ENCODE results near the gene RAI2.

RAI2 gene

GRCh38 chrX:17828171-17828570, 32.9 kb downstream of the RAI2 start:
- POLR2A ChIA-PET = no interaction called here
- TF ChIP-seq TRIM28 (IDR thresholded peaks at IDR 0.05; ENCODE audit: borderline replicate concordance, low read length) = no peak
- TF ChIP-seq ZNF248 (tag by site-specific recombination; IDR thresholded peaks at IDR 0.05) = no peak
- no peak for TF ChIP-seq ZNF157 (tag by site-specific recombination; IDR thresholded peaks at IDR 0.05)
- no peak for TF ChIP-seq ZNF701 (tag by site-specific recombination; IDR thresholded peaks at IDR 0.05)
- no peak for TF ChIP-seq ZXDB (tag by site-specific recombination; IDR thresholded peaks at IDR 0.05)
- no peak for TF ChIP-seq ZNF677 (tag by site-specific recombination; IDR thresholded peaks at IDR 0.05)
- no peak for TF ChIP-seq SP3 (tag by site-specific recombination; IDR thresholded peaks at IDR 0.05)
- no peak for TF ChIP-seq ZNF202 (tag by site-specific recombination; IDR thresholded peaks at IDR 0.05; ENCODE audit: borderline replicate concordance)
- TF ChIP-seq ZNF776 (tag by site-specific recombination; IDR thresholded peaks at IDR 0.05; ENCODE audit: borderline replicate concordance) = no peak
- no peak for TF ChIP-seq ZNF768 (tag by site-specific recombination; IDR thresholded peaks at IDR 0.05)
- Histone ChIP-seq H3K4me3 (ENCODE audit: low read depth, low read length) (no peak overlapping the region), H3K4me1 (ENCODE audit: control insufficient read depth, insufficient read depth, low read length) (no peaks in the 10 kb centered on the region), H3K9me3 (ENCODE audit: control insufficient read depth, insufficient read depth, low read depth, low read length) (no peaks in the 10 kb centered on the region), H3K36me3 (ENCODE audit: control insufficient read depth in 2 of 2, insufficient read depth in 1 of 2, low read length in 2 of 2) (no peaks in the 10 kb centered on the region), H3K27ac (ENCODE audit: extremely low read depth, low read depth, low read length) (no peak overlapping the region)
- CTCF ChIA-PET = interaction anchor here (1.4 kb wide), 1 partner anchor 16 kb away, joined by 6 read pairs; no protein-coding TSS in a partner anchor

DNA sequence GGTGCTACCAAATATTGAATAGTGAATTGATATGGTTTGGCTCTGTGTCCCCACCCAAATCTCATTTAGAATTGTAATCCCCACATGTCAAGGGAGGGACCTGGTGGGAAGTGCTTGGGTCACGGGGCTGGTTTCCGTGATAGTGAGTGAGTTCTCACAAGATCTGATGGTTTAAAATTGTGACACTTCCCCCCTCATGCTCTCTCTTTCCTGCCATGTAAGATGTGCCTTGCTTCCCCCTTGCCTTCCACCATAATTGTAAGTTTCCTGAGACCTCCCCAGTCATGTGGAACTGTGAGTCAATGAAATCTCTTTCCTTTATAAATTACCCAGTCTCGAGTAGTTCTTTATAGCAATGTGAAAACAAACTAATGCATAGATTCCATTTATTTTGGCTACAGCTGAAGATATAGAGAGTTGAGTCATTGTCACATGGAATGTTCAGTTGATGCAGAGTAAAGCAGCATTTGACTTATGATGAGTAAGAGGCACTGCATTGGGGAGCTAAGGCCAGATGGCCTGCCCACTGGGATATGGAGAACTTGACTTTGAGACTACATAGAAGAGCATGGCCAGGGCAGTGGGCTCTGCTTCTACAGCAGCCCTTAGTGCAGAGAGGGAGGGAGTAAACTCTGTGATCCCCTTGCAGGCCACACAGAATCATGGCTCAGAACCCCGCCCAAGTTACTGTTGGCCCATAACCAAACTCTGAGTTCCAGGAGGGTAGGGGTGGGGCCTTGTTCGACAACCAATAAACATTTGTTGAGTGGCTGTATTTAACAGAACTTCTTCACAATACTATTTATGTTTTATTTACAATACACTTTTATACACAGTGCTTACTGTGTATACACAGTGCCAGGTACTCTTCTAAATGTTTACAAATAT, 34.2 kb downstream of the RAI2 start:
- ChIA-PET POLR2A (no interaction called here), CTCF (no interaction called here)
- TF ChIP-seq ZNF701 (tag by site-specific recombination; IDR thresholded peaks at IDR 0.05) = peak; percentile 86
- TF ChIP-seq ZNF664 (tag by site-specific recombination; IDR thresholded peaks at IDR 0.05) = no peak
- peak; percentile 81 for TF ChIP-seq SETDB1 (IDR thresholded peaks at IDR 0.05; ENCODE audit: insufficient read length, low read length)
- TF ChIP-seq ZFP41 (tag by site-specific recombination; IDR thresholded peaks at IDR 0.05; ENCODE audit: borderline replicate concordance) = no peak
- TF ChIP-seq ZNF133 (tag by site-specific recombination; IDR thresholded peaks at IDR 0.05) = no peak
- no peak for TF ChIP-seq ZNF341 (tag by site-specific recombination; IDR thresholded peaks at IDR 0.05; ENCODE audit: low read depth)
- TF ChIP-seq ZNF426 (tag by site-specific recombination; IDR thresholded peaks at IDR 0.05) = no peak
- TF ChIP-seq, protein P1, sequence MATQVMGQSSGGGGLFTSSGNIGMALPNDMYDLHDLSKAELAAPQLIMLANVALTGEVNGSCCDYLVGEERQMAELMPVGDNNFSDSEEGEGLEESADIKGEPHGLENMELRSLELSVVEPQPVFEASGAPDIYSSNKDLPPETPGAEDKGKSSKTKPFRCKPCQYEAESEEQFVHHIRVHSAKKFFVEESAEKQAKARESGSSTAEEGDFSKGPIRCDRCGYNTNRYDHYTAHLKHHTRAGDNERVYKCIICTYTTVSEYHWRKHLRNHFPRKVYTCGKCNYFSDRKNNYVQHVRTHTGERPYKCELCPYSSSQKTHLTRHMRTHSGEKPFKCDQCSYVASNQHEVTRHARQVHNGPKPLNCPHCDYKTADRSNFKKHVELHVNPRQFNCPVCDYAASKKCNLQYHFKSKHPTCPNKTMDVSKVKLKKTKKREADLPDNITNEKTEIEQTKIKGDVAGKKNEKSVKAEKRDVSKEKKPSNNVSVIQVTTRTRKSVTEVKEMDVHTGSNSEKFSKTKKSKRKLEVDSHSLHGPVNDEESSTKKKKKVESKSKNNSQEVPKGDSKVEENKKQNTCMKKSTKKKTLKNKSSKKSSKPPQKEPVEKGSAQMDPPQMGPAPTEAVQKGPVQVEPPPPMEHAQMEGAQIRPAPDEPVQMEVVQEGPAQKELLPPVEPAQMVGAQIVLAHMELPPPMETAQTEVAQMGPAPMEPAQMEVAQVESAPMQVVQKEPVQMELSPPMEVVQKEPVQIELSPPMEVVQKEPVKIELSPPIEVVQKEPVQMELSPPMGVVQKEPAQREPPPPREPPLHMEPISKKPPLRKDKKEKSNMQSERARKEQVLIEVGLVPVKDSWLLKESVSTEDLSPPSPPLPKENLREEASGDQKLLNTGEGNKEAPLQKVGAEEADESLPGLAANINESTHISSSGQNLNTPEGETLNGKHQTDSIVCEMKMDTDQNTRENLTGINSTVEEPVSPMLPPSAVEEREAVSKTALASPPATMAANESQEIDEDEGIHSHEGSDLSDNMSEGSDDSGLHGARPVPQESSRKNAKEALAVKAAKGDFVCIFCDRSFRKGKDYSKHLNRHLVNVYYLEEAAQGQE (tag by site-specific recombination; IDR thresholded peaks at IDR 0.05) = no peak
- no peak for TF ChIP-seq ZNF335 (tag by site-specific recombination; conservative IDR thresholded peaks at IDR 0.05)
- TF ChIP-seq YY2 (tag by site-specific recombination; IDR thresholded peaks at IDR 0.05) = no peak
- Histone ChIP-seq H3K4me3 (ENCODE audit: low read depth, low read length) (no peak overlapping the region), H3K4me1 (ENCODE audit: control insufficient read depth, insufficient read depth, low read length) (no peaks in the 10 kb centered on the region), H3K36me3 (ENCODE audit: control insufficient read depth in 2 of 2, insufficient read depth in 1 of 2, low read length in 2 of 2) (no peaks in the 10 kb centered on the region), H3K9me3 (ENCODE audit: control insufficient read depth, insufficient read depth, low read depth, low read length) (no peaks in the 10 kb centered on the region), H3K27ac (ENCODE audit: extremely low read depth, low read depth, low read length) (no peak overlapping the region)

- Histone ChIP-seq H3K9me3 (ENCODE audit: control insufficient read depth, insufficient read depth, low read depth, low read length) (no peaks in the 10 kb centered on the region), H3K36me3 (ENCODE audit: control insufficient read depth in 2 of 2, insufficient read depth in 1 of 2, low read length in 2 of 2) (no peaks in the 10 kb centered on the region), H3K27ac (ENCODE audit: extremely low read depth, low read depth, low read length) (no peak overlapping the region), H3K4me1 (ENCODE audit: control insufficient read depth, insufficient read depth, low read length) (no peaks in the 10 kb centered on the region), H3K4me3 (ENCODE audit: low read depth, low read length) (no peak overlapping the region)
- ChIA-PET CTCF (no interaction called here), POLR2A (no interaction called here)
- TF ChIP-seq ZNF514 (tag by site-specific recombination; IDR thresholded peaks at IDR 0.05) = no peak
- no peak for TF ChIP-seq ZXDB (tag by site-specific recombination; IDR thresholded peaks at IDR 0.05)
- TF ChIP-seq ZBTB44 (tag by site-specific recombination; IDR thresholded peaks at IDR 0.05) = no peak
- no peak for TF ChIP-seq ZNF248 (tag by site-specific recombination; IDR thresholded peaks at IDR 0.05)
- TF ChIP-seq, protein P2, sequence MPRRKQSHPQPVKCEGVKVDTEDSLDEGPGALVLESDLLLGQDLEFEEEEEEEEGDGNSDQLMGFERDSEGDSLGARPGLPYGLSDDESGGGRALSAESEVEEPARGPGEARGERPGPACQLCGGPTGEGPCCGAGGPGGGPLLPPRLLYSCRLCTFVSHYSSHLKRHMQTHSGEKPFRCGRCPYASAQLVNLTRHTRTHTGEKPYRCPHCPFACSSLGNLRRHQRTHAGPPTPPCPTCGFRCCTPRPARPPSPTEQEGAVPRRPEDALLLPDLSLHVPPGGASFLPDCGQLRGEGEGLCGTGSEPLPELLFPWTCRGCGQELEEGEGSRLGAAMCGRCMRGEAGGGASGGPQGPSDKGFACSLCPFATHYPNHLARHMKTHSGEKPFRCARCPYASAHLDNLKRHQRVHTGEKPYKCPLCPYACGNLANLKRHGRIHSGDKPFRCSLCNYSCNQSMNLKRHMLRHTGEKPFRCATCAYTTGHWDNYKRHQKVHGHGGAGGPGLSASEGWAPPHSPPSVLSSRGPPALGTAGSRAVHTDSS (tag by site-specific recombination; IDR thresholded peaks at IDR 0.05) = no peak
Observed at GRCh38 chrX:17824980-17825379, 36.1 kb downstream of the RAI2 start.

Data from HEK293 (cell line).